ENCODE measurements around the gene CHCHD3.

CHCHD3 gene

DNA sequence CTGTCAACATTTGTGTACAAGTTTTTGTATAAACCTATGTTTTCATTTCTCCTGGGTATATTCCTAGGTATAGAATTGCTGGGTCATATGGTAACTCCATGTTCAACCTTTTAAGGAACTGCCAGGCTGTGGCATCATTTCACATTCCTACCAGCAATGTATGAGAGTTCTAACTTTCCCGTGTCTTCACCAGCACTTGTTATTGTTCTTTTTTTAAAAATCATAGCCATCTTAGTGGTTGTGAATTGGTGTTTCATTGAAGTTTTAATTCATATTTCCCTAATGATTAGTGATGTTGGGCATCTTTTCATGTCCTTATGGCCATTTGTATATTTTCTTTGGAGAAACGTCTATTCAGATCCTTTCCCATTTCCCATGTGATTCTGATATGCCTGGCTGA, 312.6 kb downstream of the CHCHD3 start:
- H3K9me3 ChIP-seq (ENCODE audit: insufficient read depth, low read depth, low read length), result peaks cover 7% of the 10 kb centered on the region; the same call in 1 of the 2 replicates
- TF ChIP-seq, protein P1, sequence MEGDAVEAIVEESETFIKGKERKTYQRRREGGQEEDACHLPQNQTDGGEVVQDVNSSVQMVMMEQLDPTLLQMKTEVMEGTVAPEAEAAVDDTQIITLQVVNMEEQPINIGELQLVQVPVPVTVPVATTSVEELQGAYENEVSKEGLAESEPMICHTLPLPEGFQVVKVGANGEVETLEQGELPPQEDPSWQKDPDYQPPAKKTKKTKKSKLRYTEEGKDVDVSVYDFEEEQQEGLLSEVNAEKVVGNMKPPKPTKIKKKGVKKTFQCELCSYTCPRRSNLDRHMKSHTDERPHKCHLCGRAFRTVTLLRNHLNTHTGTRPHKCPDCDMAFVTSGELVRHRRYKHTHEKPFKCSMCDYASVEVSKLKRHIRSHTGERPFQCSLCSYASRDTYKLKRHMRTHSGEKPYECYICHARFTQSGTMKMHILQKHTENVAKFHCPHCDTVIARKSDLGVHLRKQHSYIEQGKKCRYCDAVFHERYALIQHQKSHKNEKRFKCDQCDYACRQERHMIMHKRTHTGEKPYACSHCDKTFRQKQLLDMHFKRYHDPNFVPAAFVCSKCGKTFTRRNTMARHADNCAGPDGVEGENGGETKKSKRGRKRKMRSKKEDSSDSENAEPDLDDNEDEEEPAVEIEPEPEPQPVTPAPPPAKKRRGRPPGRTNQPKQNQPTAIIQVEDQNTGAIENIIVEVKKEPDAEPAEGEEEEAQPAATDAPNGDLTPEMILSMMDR (conservative IDR thresholded peaks at IDR 0.05; ENCODE audit: low read length), result no peak
- TF ChIP-seq EZH2phosphoT487 (IDR thresholded peaks at IDR 0.05; ENCODE audit: borderline replicate concordance), result no peak
- H3K9me2 ChIP-seq (replicated peaks; ENCODE audit: low read depth, low read length), result no peaks in the 10 kb centered on the region
- no peak overlapping the region for H3K4me2 ChIP-seq (ENCODE audit: low read depth, low read length, poor library complexity, severe bottlenecking)
- no peaks in the 10 kb centered on the region for H4K20me1 ChIP-seq (ENCODE audit: insufficient read depth, low read length, poor library complexity, severe bottlenecking)
- H3K4me3 ChIP-seq (ENCODE audit: low read length, poor library complexity, severe bottlenecking), result no peak overlapping the region
- no peaks in the 10 kb centered on the region for H3K79me2 ChIP-seq (ENCODE audit: insufficient read depth, low read length)
- H3K36me3 ChIP-seq (ENCODE audit: insufficient read depth, low read length), result no peaks in the 10 kb centered on the region
- H3K9ac ChIP-seq (ENCODE audit: low read depth, low read length, poor library complexity, severe bottlenecking), result no peak overlapping the region
- no peak overlapping the region for H2AFZ ChIP-seq (ENCODE audit: low read length)
- H3K27me3 ChIP-seq (ENCODE audit: insufficient read depth, low read length, poor library complexity, severe bottlenecking), result no peaks in the 10 kb centered on the region
- no peaks in the 10 kb centered on the region for H3F3A ChIP-seq (ENCODE audit: low read depth)
- H3K4me1 ChIP-seq (ENCODE audit: insufficient read depth, low read length, poor library complexity, severe bottlenecking), result no peaks in the 10 kb centered on the region

DNA sequence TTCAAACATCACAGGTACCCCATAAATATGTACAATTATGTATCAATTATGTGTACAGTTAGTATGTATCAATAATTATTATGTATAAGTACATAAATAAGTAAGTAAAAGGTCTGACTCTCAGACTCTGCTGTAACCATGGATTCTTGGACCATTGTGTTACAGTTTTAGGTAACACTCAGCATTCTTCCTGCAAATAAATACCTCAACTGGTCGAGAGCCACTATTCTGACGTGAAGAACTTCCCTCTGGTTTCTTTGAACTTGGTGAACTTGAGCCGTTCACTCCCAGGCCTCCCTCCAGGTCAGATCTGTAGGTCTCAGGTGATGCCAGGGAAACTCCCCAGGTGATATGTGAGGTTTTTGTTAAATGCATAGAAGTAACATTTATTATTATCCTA, 313.8 kb downstream of the CHCHD3 start:
- no peaks in the 10 kb centered on the region for H3K9me2 ChIP-seq (replicated peaks; ENCODE audit: low read depth, low read length)
- H2AFZ ChIP-seq (ENCODE audit: low read length), result no peak overlapping the region
- no peak overlapping the region for H3K4me3 ChIP-seq (ENCODE audit: low read length, poor library complexity, severe bottlenecking)
- H3K36me3 ChIP-seq (ENCODE audit: insufficient read depth, low read length), result no peaks in the 10 kb centered on the region
- no peaks in the 10 kb centered on the region for H3F3A ChIP-seq (ENCODE audit: low read depth)
- TF ChIP-seq EZH2phosphoT487 (IDR thresholded peaks at IDR 0.05; ENCODE audit: borderline replicate concordance), result no peak
- TF ChIP-seq, protein P1 (conservative IDR thresholded peaks at IDR 0.05; ENCODE audit: low read length), result no peak
- no peak overlapping the region for H3K4me2 ChIP-seq (ENCODE audit: low read depth, low read length, poor library complexity, severe bottlenecking)
- H3K79me2 ChIP-seq (ENCODE audit: insufficient read depth, low read length), result no peaks in the 10 kb centered on the region
- H3K9me3 ChIP-seq (ENCODE audit: insufficient read depth, low read depth, low read length), result peaks cover 7% of the 10 kb centered on the region; the same call in 1 of the 2 replicates
- H4K20me1 ChIP-seq (ENCODE audit: insufficient read depth, low read length, poor library complexity, severe bottlenecking), result no peaks in the 10 kb centered on the region
- H3K27me3 ChIP-seq (ENCODE audit: insufficient read depth, low read length, poor library complexity, severe bottlenecking), result no peaks in the 10 kb centered on the region
- no peak overlapping the region for H3K9ac ChIP-seq (ENCODE audit: low read depth, low read length, poor library complexity, severe bottlenecking)
- no peaks in the 10 kb centered on the region for H3K4me1 ChIP-seq (ENCODE audit: insufficient read depth, low read length, poor library complexity, severe bottlenecking)

DNA sequence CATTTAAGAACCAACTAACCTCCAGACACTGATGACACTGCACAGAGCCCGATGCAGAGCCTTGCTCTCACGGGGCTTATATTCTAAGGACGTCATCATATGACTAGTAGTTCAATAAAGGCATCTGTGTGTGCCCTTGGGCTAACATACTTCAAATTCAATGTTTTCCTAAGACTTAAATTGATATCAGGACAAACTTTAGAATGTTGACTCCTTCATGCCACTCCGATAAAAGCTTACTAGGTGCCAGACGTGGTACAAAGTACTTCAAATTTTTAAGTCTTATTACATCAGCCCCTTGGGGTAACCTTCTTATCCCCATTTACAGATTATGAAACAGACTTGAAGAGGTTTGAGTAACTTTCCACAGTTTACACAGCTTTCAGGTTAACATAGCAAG, 314.5 kb downstream of the CHCHD3 start:
- H4K20me1 ChIP-seq (ENCODE audit: insufficient read depth, low read length, poor library complexity, severe bottlenecking), result no peaks in the 10 kb centered on the region
- no peaks in the 10 kb centered on the region for H3K79me2 ChIP-seq (ENCODE audit: insufficient read depth, low read length)
- H3K27me3 ChIP-seq (ENCODE audit: insufficient read depth, low read length, poor library complexity, severe bottlenecking), result no peaks in the 10 kb centered on the region
- no peak for TF ChIP-seq EZH2phosphoT487 (IDR thresholded peaks at IDR 0.05; ENCODE audit: borderline replicate concordance)
- no peak overlapping the region for H3K4me2 ChIP-seq (ENCODE audit: low read depth, low read length, poor library complexity, severe bottlenecking)
- H3K9me2 ChIP-seq (replicated peaks; ENCODE audit: low read depth, low read length), result no peaks in the 10 kb centered on the region
- no peak overlapping the region for H2AFZ ChIP-seq (ENCODE audit: low read length)
- H3K9me3 ChIP-seq (ENCODE audit: insufficient read depth, low read depth, low read length), result peaks cover 7% of the 10 kb centered on the region; the same call in 1 of the 2 replicates
- no peaks in the 10 kb centered on the region for H3F3A ChIP-seq (ENCODE audit: low read depth)
- no peaks in the 10 kb centered on the region for H3K4me1 ChIP-seq (ENCODE audit: insufficient read depth, low read length, poor library complexity, severe bottlenecking)
- H3K4me3 ChIP-seq (ENCODE audit: low read length, poor library complexity, severe bottlenecking), result no peak overlapping the region
- no peak overlapping the region for H3K9ac ChIP-seq (ENCODE audit: low read depth, low read length, poor library complexity, severe bottlenecking)
- H3K36me3 ChIP-seq (ENCODE audit: insufficient read depth, low read length), result no peaks in the 10 kb centered on the region

DNA sequence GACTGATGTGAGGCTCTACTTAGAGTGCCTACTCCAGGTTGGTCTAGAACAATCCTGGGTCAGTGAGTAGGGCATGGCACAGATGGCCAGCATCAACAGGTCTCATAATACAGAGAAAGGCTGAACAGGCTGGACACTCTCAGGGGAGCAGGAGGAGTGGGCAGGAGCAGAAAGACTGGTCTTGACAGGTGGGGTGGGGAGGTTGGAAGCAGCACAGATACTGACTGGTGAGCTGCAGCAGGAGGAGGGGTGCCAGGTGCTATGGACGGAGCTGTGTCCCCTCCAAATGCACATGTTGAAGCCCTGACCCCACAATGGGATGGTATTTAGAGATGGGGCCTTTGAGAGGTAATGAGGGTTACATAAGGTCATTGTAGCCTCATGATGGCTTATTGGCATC, 315.2 kb downstream of the CHCHD3 start:
- Histone ChIP-seq H3K79me2 (ENCODE audit: insufficient read depth, low read length) (no peaks in the 10 kb centered on the region), H3K27me3 (ENCODE audit: insufficient read depth, low read length, poor library complexity, severe bottlenecking) (no peaks in the 10 kb centered on the region), H4K20me1 (ENCODE audit: insufficient read depth, low read length, poor library complexity, severe bottlenecking) (no peaks in the 10 kb centered on the region), H3F3A (ENCODE audit: low read depth) (no peaks in the 10 kb centered on the region), H3K4me3 (ENCODE audit: low read length, poor library complexity, severe bottlenecking) (no peak overlapping the region), H2AFZ (ENCODE audit: low read length) (no peak overlapping the region), H3K36me3 (ENCODE audit: insufficient read depth, low read length) (no peaks in the 10 kb centered on the region), H3K9me2 (replicated peaks; ENCODE audit: low read depth, low read length) (no peaks in the 10 kb centered on the region), H3K9me3 (ENCODE audit: insufficient read depth, low read depth, low read length) (peaks cover 7% of the 10 kb centered on the region; the same call in 1 of the 2 replicates), H3K9ac (ENCODE audit: low read depth, low read length, poor library complexity, severe bottlenecking) (no peak overlapping the region), H3K4me1 (ENCODE audit: insufficient read depth, low read length, poor library complexity, severe bottlenecking) (no peaks in the 10 kb centered on the region), H3K4me2 (ENCODE audit: low read depth, low read length, poor library complexity, severe bottlenecking) (no peak overlapping the region)
- no peak for TF ChIP-seq EZH2phosphoT487 (IDR thresholded peaks at IDR 0.05; ENCODE audit: borderline replicate concordance)
- TF ChIP-seq, protein P1 (conservative IDR thresholded peaks at IDR 0.05; ENCODE audit: low read length), result no peak
